ENCODE results near the gene SLC2A11. TPM values are rescaled to one million over a fixed set of nuclear protein-coding genes. Genes with fewer than 3 reads are reported as not detected.
"Not testable (repeated sequence)": the region's sequence is repeated elsewhere in the genome, so short reads cannot be mapped to it uniquely, and the experiment has no call there.

SLC2A11 gene
- total and polyA plus RNA-seq, 10 of the 15 experiments (the other 5 are each of a cell fraction or from before 2014, with no cell fraction given): 0.98 to 18.3 (median 8.6) TPM

DNA sequence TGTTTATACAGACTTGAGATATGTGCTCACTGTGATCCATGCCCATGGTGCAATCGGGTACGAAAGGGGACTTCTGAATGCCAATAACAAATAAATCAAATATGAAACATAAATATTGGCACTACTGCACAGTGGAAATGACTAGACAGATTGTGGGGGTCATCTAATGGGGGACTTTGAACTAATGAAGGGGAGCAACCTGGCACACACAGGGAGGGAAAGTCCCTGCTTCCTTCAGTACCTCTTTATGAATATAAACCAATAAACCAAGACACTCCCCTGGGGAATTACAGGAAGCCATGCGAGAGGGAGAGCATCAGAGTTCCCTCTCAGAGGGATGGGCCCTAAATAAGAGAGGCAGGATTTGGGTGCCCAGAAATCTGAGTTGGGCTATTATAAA lies 57.6 kb downstream of the SLC2A11 start (continued):
- TF ChIP-seq, protein P1, sequence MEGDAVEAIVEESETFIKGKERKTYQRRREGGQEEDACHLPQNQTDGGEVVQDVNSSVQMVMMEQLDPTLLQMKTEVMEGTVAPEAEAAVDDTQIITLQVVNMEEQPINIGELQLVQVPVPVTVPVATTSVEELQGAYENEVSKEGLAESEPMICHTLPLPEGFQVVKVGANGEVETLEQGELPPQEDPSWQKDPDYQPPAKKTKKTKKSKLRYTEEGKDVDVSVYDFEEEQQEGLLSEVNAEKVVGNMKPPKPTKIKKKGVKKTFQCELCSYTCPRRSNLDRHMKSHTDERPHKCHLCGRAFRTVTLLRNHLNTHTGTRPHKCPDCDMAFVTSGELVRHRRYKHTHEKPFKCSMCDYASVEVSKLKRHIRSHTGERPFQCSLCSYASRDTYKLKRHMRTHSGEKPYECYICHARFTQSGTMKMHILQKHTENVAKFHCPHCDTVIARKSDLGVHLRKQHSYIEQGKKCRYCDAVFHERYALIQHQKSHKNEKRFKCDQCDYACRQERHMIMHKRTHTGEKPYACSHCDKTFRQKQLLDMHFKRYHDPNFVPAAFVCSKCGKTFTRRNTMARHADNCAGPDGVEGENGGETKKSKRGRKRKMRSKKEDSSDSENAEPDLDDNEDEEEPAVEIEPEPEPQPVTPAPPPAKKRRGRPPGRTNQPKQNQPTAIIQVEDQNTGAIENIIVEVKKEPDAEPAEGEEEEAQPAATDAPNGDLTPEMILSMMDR (IDR thresholded peaks at IDR 0.05 in 2 of 3, conservative IDR thresholded peaks at IDR 0.05 in 1 of 3; ENCODE audit: control insufficient read depth in 2 of 3, extremely low read depth in 1 of 3, insufficient read depth in 1 of 3, low read depth in 3 of 3, low read length in 3 of 3): no peak
- peak; percentile 76 for TF ChIP-seq MEF2B (IDR thresholded peaks at IDR 0.05; ENCODE audit: partially characterized antibody, poor library complexity, severe bottlenecking)
- TF ChIP-seq DPF2 (IDR thresholded peaks at IDR 0.05): 0 out of 2 replicates have a peak, but pooled peaks have one; percentile 14
- TF ChIP-seq ZNF24 (IDR thresholded peaks at IDR 0.05): peak; percentile 82

DNA sequence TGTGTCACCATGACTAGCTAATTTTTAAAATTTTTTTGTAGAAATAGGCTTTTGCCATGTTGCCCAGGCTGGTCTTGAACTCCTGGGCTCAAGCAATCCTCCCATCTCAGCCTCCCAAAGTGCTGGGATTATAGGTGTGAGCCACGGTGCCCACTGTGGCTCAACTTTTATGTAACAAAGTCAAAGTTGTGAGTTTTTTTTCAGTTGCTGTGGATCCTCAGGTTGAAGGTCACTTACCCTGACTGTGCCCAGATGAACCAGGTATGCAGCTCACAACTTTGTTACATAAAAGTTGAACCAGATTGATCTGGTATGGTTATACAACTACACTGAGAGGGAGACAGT lies 62.6 kb downstream of the SLC2A11 start:
- FAIRE-seq; BruUV-seq (replicated peaks); H3K27me3 ChIP-seq (replicated peaks in 1 of 2; ENCODE audit: control insufficient read depth in 2 of 2, insufficient read depth in 2 of 2, low read length in 1 of 2); SMC1A ChIA-PET (ENCODE audit: uncharacterized antibody, unreplicated experiment); intact Hi-C loops (cut with micrococcal nuclease; ENCODE audit: unreplicated experiment); H3K9ac ChIP-seq (ENCODE audit: control insufficient read depth, insufficient read depth, low read length); H3K4me3 ChIP-seq; DNase-seq (ENCODE audit: low read depth, low spot score); H4K20me1 ChIP-seq (ENCODE audit: control insufficient read depth, insufficient read depth); H3K27ac ChIP-seq (ENCODE audit: control insufficient read depth, insufficient read depth); H3K79me2 ChIP-seq (ENCODE audit: control insufficient read depth, insufficient read depth, low read length); RAD21 ChIA-PET (ENCODE audit: unreplicated experiment); in situ Hi-C loops (cut with MboI); ATAC-seq; H3K9me3 ChIP-seq (replicated peaks; ENCODE audit: control insufficient read depth, insufficient read depth, low read length); H2AFZ ChIP-seq (ENCODE audit: control insufficient read depth, low read depth, low read length); H3K4me2 ChIP-seq (ENCODE audit: control insufficient read depth, insufficient read depth); H3K4me1 ChIP-seq (ENCODE audit: control insufficient read depth, insufficient read depth, low read length): not testable (repeated sequence)
- 67% methylated on average over 1 of the region's 1 CpG for WGBS (ENCODE audit: insufficient coverage, insufficient replicate concordance, low lambda C conversion rate, missing lambda C conversion rate)
- ChIA-PET POLR2A (interaction anchor here (0.6 kb wide), 2 partner anchors 56 to 552 kb away, joined by 4 read pairs; no protein-coding TSS in a partner anchor), CTCF (interaction anchor here (1.2 kb wide), 2 partner anchors 21 to 61 kb away, joined by 3 to 5 read pairs; no protein-coding TSS in a partner anchor)
- H3K36me3 ChIP-seq (ENCODE audit: control insufficient read depth in 2 of 2, insufficient read depth in 2 of 2, low read length in 1 of 2): peaks cover 0 to 24% of the 10 kb centered on the region in 2 experiments; a peak in 3 of 4 replicates

- CTCF ChIA-PET: interaction anchor here (1.0 to 1.2 kb wide), 2 partner anchors 27 to 63 kb away, joined by 4 to 5 read pairs; partner anchors contain the start of gene MIF
- DNase-seq (ENCODE audit: low read depth, low spot score); H3K9ac ChIP-seq (ENCODE audit: control insufficient read depth, insufficient read depth, low read length); H3K27ac ChIP-seq (ENCODE audit: control insufficient read depth, insufficient read depth); H3K4me2 ChIP-seq (ENCODE audit: control insufficient read depth, insufficient read depth); H3K79me2 ChIP-seq (ENCODE audit: control insufficient read depth, insufficient read depth, low read length); H2AFZ ChIP-seq (ENCODE audit: control insufficient read depth, low read depth, low read length); in situ Hi-C loops (cut with MboI); RAD21 ChIA-PET (ENCODE audit: unreplicated experiment); H3K9me3 ChIP-seq (replicated peaks; ENCODE audit: control insufficient read depth, insufficient read depth, low read length); H3K27me3 ChIP-seq (replicated peaks in 1 of 2; ENCODE audit: control insufficient read depth in 2 of 2, insufficient read depth in 2 of 2, low read length in 1 of 2); ATAC-seq; SMC1A ChIA-PET (ENCODE audit: uncharacterized antibody, unreplicated experiment); intact Hi-C loops (cut with micrococcal nuclease; ENCODE audit: unreplicated experiment); FAIRE-seq; H4K20me1 ChIP-seq (ENCODE audit: control insufficient read depth, insufficient read depth); H3K4me3 ChIP-seq; H3K4me1 ChIP-seq (ENCODE audit: control insufficient read depth, insufficient read depth, low read length); BruUV-seq (replicated peaks): not testable (repeated sequence)
- WGBS (ENCODE audit: insufficient coverage, insufficient replicate concordance, low lambda C conversion rate, missing lambda C conversion rate): 98% methylated on average over 13 of the region's 13 CpGs
- peaks cover 3 to 27% of the 10 kb centered on the region in 2 experiments for H3K36me3 ChIP-seq (ENCODE audit: control insufficient read depth in 2 of 2, insufficient read depth in 2 of 2, low read length in 1 of 2)
- POLR2A ChIA-PET: interaction anchor here (0.7 to 1.7 kb wide), 3 partner anchors 8 to 172 kb away, joined by 3 to 4 read pairs (median 4); partner anchors contain the start of gene MIF
These were observed 64.0 kb downstream of the SLC2A11 start for GRCh38 chr22:23921586-23922201.

All from GM12878 (cell line).